NCI-H2029 (cell line): ENCODE measurements around the gene UBE2Q1.

Experiments
- DNase-seq: peaks from one replicate; lab custom pipeline; 2025; lab: John Stamatoyannopoulos, UW

UBE2Q1 gene

GRCh38 chr1:154577346-154578057 lies 19.0 kb upstream of the UBE2Q1 start:
- no peak for DNase-seq

GRCh38 chr1:154575951-154576566 lies 17.6 kb upstream of the UBE2Q1 start:
- no peak for DNase-seq

GRCh38 chr1:154575147-154575927 lies 16.9 kb upstream of the UBE2Q1 start:
- no peak for DNase-seq

- peak; percentile 64 for DNase-seq
These were observed 16.3 kb upstream of the UBE2Q1 start for GRCh38 chr1:154574716-154575115.

- DNase-seq: no peak
These were observed 14.7 kb upstream of the UBE2Q1 start for GRCh38 chr1:154573168-154573510.

GRCh38 chr1:154572468-154573167 lies 14.2 kb upstream of the UBE2Q1 start:
- DNase-seq: no peak

GRCh38 chr1:154571964-154572288 lies 13.5 kb upstream of the UBE2Q1 start:
- DNase-seq: no peak

GRCh38 chr1:154571244-154571963 lies 12.9 kb upstream of the UBE2Q1 start:
- DNase-seq: no peak

GRCh38 chr1:154568157-154568815 lies 9.8 kb upstream of the UBE2Q1 start:
- no peak for DNase-seq

- peak; percentile 48 for DNase-seq
These were observed 9.1 kb upstream of the UBE2Q1 start, which contains the start of gene CHRNB2 for GRCh38 chr1:154567386-154568156. TSS of gene CHRNB2 (plus strand) at chr1:154567778. CDS start at chr1:154568045, 267 bp downstream.

GRCh38 chr1:154565876-154566275 lies 7.4 kb upstream of the UBE2Q1 start:
- DNase-seq: no peak

GRCh38 chr1:154559466-154560044 lies 1.1 kb upstream of the UBE2Q1 start:
- DNase-seq: peak; percentile 86

- DNase-seq: peak; percentile 97
These were observed 431 bp upstream of the UBE2Q1 start for GRCh38 chr1:154558720-154559465.

GRCh38 chr1:154557248-154557938 lies 1.1 kb downstream of the UBE2Q1 start:
- DNase-seq: no peak

- DNase-seq: no peak
These were observed 2.0 kb downstream of the UBE2Q1 start for GRCh38 chr1:154556422-154556821.

- no peak for DNase-seq
These were observed 5.1 kb downstream of the UBE2Q1 start for GRCh38 chr1:154553056-154554030.

- DNase-seq: no peak
These were observed 6.4 kb downstream of the UBE2Q1 start for GRCh38 chr1:154552036-154552435.

GRCh38 chr1:154551474-154551873 lies 7.0 kb downstream of the UBE2Q1 start:
- no peak for DNase-seq
